ENCODE data around the gene CCND1. TPM values are rescaled to one million over a fixed set of nuclear protein-coding genes. Genes with fewer than 3 reads are reported as not detected.

Gene CCND1
- total and polyA plus RNA-seq, 2 experiments from 2014 or later: 20.1 to 36.5 TPM

DNA sequence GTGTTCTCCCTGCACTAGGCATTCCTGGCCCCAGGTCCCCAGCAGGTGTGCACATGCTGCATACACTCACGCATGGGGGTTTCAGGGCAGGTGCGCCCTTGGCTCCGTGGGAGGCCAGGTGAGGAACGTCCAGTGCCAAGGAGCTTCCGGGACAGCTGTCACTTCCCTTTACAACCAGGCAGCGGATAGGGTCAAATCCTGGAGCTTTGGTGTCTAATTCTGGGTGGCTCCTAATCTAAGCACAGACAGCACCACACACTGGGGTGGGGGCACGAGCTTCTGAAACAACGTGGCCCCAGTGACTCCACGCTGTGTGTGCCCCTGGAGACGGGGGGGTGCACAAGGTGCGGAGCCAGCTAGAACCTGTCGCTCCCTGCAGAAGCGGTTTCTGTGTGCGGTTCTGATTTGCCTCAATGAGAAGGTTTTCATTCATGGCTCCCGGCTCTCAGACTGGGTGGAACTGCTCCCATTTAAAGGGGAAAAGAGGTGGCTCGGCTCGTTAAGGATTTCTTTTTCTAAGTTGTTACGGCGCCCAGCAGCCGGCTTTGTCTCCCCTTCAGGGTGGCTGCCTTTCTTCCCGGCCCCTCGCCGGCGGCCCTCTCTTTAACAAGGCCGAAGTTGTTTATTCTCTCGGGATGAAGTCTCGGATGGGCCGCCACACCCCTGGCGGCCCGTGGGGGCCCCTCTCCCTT, 5.0 kb downstream of the CCND1 start:
- Histone ChIP-seq H3K27ac (no peak overlapping the region), H3K4me3 (no peak overlapping the region), H3K4me1 (ENCODE audit: low read depth) (peaks cover 9% of the 10 kb centered on the region), H3K36me3 (no peaks in the 10 kb centered on the region), H3K27me3 (peaks cover 21% of the 10 kb centered on the region), H3K9me3 (ENCODE audit: low read depth) (no peaks in the 10 kb centered on the region)
- DNase-seq (ENCODE audit: low read depth in 1 of 2, low spot score in 1 of 2): no peak
- TF ChIP-seq, protein P1, sequence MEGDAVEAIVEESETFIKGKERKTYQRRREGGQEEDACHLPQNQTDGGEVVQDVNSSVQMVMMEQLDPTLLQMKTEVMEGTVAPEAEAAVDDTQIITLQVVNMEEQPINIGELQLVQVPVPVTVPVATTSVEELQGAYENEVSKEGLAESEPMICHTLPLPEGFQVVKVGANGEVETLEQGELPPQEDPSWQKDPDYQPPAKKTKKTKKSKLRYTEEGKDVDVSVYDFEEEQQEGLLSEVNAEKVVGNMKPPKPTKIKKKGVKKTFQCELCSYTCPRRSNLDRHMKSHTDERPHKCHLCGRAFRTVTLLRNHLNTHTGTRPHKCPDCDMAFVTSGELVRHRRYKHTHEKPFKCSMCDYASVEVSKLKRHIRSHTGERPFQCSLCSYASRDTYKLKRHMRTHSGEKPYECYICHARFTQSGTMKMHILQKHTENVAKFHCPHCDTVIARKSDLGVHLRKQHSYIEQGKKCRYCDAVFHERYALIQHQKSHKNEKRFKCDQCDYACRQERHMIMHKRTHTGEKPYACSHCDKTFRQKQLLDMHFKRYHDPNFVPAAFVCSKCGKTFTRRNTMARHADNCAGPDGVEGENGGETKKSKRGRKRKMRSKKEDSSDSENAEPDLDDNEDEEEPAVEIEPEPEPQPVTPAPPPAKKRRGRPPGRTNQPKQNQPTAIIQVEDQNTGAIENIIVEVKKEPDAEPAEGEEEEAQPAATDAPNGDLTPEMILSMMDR (IDR thresholded peaks at IDR 0.05; ENCODE audit: low read depth, low read length): no peak

DNA sequence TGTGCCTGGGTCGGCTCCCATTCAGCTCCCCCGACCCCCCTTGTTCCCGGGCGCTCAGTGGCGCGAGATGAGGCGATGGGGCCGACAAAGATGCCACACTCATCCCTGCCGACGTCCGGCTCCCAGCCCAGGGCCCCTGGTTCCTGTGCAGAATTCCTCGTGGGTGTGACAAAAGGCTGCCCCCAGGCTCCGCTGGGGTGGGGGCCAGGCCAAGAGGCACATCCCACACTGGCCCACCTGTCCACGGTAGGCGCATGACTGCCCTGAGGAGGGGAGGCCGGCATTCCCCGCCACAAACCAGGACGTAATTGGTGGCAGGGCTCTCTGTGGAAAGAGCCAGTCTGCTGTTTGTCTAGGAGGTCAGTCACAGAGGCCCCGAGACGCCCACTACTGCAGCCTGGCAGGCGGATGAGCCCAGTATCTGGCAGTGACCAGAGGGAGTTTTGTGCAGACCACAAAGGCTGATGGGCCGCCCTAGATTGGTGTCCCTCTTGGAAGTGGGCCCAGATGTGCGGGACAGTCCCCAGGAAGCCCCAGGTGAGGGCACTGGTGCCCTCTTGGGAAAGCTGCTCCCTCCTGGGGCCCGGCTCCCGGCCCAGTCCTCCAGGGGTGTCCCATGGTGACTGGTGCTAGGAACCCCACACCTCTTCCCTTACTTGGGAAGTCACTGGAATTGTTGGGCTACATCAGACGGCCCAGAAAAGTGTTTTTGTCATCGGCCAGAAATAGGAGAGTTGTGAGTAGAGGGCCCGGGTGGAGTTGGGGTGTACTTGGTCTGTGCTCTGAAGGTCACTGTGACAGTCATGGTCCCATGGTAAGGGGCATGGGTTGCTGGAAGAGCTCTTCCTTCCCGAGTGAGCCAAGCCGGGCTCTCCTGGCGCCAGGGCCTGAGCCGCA, 5.8 kb downstream of the CCND1 start:
- Histone ChIP-seq H3K4me1 (ENCODE audit: low read depth) (peaks cover 9% of the 10 kb centered on the region), H3K4me3 (no peak overlapping the region), H3K27me3 (peaks cover 14% of the 10 kb centered on the region), H3K9me3 (ENCODE audit: low read depth) (no peaks in the 10 kb centered on the region), H3K36me3 (no peaks in the 10 kb centered on the region), H3K27ac (no peak overlapping the region)
- TF ChIP-seq, protein P1 (IDR thresholded peaks at IDR 0.05; ENCODE audit: low read depth, low read length): no peak
- DNase-seq (ENCODE audit: low read depth in 1 of 2, low spot score in 1 of 2): no peak

DNA sequence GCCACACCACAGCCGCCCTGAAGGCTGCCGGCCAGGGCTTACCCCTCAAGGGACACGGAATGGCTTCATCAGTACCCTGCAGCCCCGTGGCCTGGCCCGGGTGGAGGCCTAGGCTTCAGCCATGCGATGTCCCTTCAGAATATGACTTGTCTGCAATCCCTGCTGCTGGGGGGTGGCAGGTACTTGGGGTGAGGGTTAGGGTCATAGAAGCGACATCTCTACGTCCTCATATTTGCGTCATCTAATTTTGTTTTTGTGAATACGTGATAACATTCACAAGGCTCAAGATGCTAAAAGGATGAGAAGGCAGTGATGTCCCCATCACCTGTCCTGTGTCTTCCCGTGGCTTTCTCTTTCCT, 6.4 kb downstream of the CCND1 start:
- Histone ChIP-seq H3K4me3 (no peak overlapping the region), H3K27ac (no peak overlapping the region), H3K36me3 (peaks cover 4% of the 10 kb centered on the region), H3K27me3 (peaks cover 8% of the 10 kb centered on the region), H3K4me1 (ENCODE audit: low read depth) (peaks cover 9% of the 10 kb centered on the region), H3K9me3 (ENCODE audit: low read depth) (no peaks in the 10 kb centered on the region)
- TF ChIP-seq, protein P1 (IDR thresholded peaks at IDR 0.05; ENCODE audit: low read depth, low read length): no peak
- DNase-seq (ENCODE audit: low read depth in 1 of 2, low spot score in 1 of 2): no peak

DNA sequence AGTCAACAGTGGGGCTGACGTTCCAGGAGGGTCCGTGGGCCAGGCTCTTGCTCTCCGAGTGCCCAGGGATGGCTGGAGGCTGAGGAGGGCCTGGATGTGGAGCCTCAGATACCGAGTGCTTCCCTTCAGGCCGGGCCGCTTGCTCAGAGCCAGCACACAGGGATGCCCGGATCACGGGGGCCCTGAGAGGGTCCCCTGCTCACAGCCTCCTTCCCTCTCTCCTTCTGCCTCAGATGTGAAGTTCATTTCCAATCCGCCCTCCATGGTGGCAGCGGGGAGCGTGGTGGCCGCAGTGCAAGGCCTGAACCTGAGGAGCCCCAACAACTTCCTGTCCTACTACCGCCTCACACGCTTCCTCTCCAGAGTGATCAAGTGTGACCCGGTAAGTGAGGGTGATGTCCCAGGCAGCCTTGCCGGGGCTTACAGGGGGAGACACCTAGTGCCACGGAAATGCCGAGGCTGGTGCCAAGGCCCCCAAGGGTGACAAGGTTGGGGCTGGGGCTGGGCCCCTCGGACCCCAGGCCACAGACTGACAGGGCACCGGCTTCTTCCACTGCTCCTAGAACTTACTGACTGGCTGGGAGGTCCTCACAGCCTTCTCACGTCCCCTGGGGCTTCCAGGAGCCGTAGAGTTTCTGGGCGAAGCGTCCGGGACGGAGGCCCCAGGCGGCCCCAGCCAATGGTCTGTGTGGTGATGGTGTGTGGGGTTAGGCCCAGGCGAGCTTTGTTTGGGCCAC, 7.0 kb downstream of the CCND1 start:
- Histone ChIP-seq H3K27ac (no peak overlapping the region), H3K36me3 (peaks cover 4% of the 10 kb centered on the region), H3K27me3 (peaks cover 2% of the 10 kb centered on the region), H3K4me1 (ENCODE audit: low read depth) (peaks cover 9% of the 10 kb centered on the region), H3K9me3 (ENCODE audit: low read depth) (no peaks in the 10 kb centered on the region), H3K4me3 (no peak overlapping the region)
- no peak for DNase-seq (ENCODE audit: low read depth in 1 of 2, low spot score in 1 of 2)
- TF ChIP-seq, protein P1 (IDR thresholded peaks at IDR 0.05; ENCODE audit: low read depth, low read length): no peak

DNA sequence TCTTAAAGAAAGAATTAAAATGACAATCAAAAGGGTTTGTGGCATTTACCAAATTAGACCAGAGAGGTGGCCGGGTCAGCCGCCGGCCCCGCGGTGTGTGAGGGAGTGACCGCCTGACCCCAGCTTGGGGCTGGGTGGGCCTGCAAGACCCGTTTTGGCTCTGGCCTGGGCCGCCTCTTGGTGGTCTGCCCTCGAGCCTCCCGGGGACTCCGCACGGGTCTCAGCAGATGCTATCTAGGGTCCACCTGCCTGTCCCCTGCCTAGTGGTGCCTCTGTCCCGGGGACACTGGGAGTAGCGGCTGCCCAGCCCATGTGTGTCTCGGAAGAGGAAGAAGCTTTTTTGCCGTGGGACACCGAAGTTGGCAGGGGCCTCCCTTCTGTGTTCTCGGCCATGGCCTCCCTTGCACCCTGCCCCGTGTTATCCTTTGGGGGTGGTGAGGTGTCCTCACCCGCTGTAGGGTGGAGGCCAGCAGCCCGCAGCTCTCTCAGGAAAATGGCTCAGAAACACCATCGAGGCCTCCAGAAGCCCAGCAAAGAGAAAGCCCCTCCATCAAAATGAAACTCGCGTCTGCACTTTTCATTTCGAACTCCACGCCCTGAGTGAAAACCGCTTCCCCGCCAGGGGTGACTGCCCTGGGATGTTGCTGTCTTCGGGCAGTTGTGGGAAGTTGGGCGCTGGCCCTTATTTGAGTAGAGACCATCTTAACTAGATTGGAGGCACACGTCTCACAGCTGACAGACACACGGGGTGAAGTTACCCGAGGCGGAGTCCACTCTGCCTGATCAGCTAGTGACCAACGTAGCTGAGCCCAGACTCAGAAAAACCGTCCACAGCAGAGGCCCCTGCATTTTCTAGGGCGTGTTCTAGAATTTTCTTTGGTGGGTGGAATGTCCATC, 8.0 kb downstream of the CCND1 start:
- Histone ChIP-seq H3K4me1 (ENCODE audit: low read depth) (peaks cover 7% of the 10 kb centered on the region), H3K36me3 (peaks cover 4% of the 10 kb centered on the region), H3K27me3 (no peaks in the 10 kb centered on the region), H3K27ac (no peak overlapping the region), H3K9me3 (ENCODE audit: low read depth) (no peaks in the 10 kb centered on the region), H3K4me3 (no peak overlapping the region)
- no peak for DNase-seq (ENCODE audit: low read depth in 1 of 2, low spot score in 1 of 2)
- TF ChIP-seq, protein P1 (IDR thresholded peaks at IDR 0.05; ENCODE audit: low read depth, low read length): no peak

All from cardiac muscle cell (in vitro differentiated cells and primary cell).